ENCODE data around the gene CLASRP. TPM values are rescaled to one million over a fixed set of nuclear protein-coding genes. Genes with fewer than 3 reads are reported as not detected.

The CLASRP gene
- total RNA-seq, 1 donor from 2014 or later, result 81.5 TPM

DNA sequence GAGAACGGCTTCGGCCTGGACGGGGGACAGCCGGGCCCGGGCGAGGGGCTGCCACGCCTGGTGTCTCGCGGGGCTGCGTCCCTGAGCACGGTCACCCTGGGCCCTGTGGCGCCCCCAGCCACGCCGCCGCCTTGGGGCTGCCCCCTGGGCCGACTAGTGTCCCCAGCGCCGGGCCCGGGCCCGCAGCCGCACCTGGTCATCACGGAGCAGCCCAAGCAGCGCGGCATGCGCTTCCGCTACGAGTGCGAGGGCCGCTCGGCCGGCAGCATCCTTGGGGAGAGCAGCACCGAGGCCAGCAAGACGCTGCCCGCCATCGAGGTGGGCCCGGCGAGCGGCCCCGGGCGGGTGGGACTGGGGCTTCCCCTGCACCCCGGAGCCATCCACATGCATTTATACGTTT lies 26.9 kb upstream of the CLASRP start:
- Mint-ChIP-seq H3K36me3 (ENCODE audit: unreplicated experiment) (peaks cover 9% of the 10 kb centered on the region), H3K27ac (ENCODE audit: unreplicated experiment) (no peak overlapping the region), H3K4me3 (ENCODE audit: unreplicated experiment) (no peak overlapping the region), H3K27me3 (ENCODE audit: unreplicated experiment) (no peaks in the 10 kb centered on the region), H3K9me3 (ENCODE audit: unreplicated experiment) (no peaks in the 10 kb centered on the region), H3K4me1 (ENCODE audit: unreplicated experiment) (no peaks in the 10 kb centered on the region)
- no peak for TF ChIP-seq CTCF (IDR thresholded peaks at IDR 0.05)
- no peak for DNase-seq (ENCODE audit: extremely low spot score, unreplicated experiment)

GRCh38 chr19:45016388-45017314 lies 22.2 kb upstream of the CLASRP start:
- H3K27me3 Mint-ChIP-seq (ENCODE audit: unreplicated experiment), result no peaks in the 10 kb centered on the region
- no peak overlapping the region for H3K4me3 Mint-ChIP-seq (ENCODE audit: unreplicated experiment)
- peak; percentile 62 for TF ChIP-seq CTCF (IDR thresholded peaks at IDR 0.05)
- DNase-seq (ENCODE audit: extremely low spot score, unreplicated experiment), result peak; percentile 87
- H3K36me3 Mint-ChIP-seq (ENCODE audit: unreplicated experiment), result peaks cover 8% of the 10 kb centered on the region
- H3K9me3 Mint-ChIP-seq (ENCODE audit: unreplicated experiment), result no peaks in the 10 kb centered on the region
- no peak overlapping the region for H3K27ac Mint-ChIP-seq (ENCODE audit: unreplicated experiment)
- no peaks in the 10 kb centered on the region for H3K4me1 Mint-ChIP-seq (ENCODE audit: unreplicated experiment)

- no peak overlapping the region for H3K4me3 Mint-ChIP-seq (ENCODE audit: unreplicated experiment)
- no peaks in the 10 kb centered on the region for H3K36me3 Mint-ChIP-seq (ENCODE audit: unreplicated experiment)
- no peak for TF ChIP-seq CTCF (IDR thresholded peaks at IDR 0.05)
- no peaks in the 10 kb centered on the region for H3K9me3 Mint-ChIP-seq (ENCODE audit: unreplicated experiment)
- H3K27ac Mint-ChIP-seq (ENCODE audit: unreplicated experiment), result no peak overlapping the region
- no peaks in the 10 kb centered on the region for H3K27me3 Mint-ChIP-seq (ENCODE audit: unreplicated experiment)
- H3K4me1 Mint-ChIP-seq (ENCODE audit: unreplicated experiment), result no peaks in the 10 kb centered on the region
- no peak for DNase-seq (ENCODE audit: extremely low spot score, unreplicated experiment)
Measured at GRCh38 chr19:45019187-45019586, 19.7 kb upstream of the CLASRP start.

- Mint-ChIP-seq H3K27ac (ENCODE audit: unreplicated experiment) (no peak overlapping the region), H3K27me3 (ENCODE audit: unreplicated experiment) (no peaks in the 10 kb centered on the region), H3K4me1 (ENCODE audit: unreplicated experiment) (no peaks in the 10 kb centered on the region), H3K36me3 (ENCODE audit: unreplicated experiment) (peaks cover 1% of the 10 kb centered on the region), H3K4me3 (ENCODE audit: unreplicated experiment) (no peak overlapping the region), H3K9me3 (ENCODE audit: unreplicated experiment) (no peaks in the 10 kb centered on the region)
- no peak for TF ChIP-seq CTCF (IDR thresholded peaks at IDR 0.05)
- DNase-seq (ENCODE audit: extremely low spot score, unreplicated experiment), result no peak
Measured at GRCh38 chr19:45020071-45020470, 18.8 kb upstream of the CLASRP start.

- no peaks in the 10 kb centered on the region for H3K27me3 Mint-ChIP-seq (ENCODE audit: unreplicated experiment)
- peaks cover 1% of the 10 kb centered on the region for H3K36me3 Mint-ChIP-seq (ENCODE audit: unreplicated experiment)
- H3K27ac Mint-ChIP-seq (ENCODE audit: unreplicated experiment), result no peak overlapping the region
- no peaks in the 10 kb centered on the region for H3K9me3 Mint-ChIP-seq (ENCODE audit: unreplicated experiment)
- H3K4me3 Mint-ChIP-seq (ENCODE audit: unreplicated experiment), result no peak overlapping the region
- TF ChIP-seq CTCF (IDR thresholded peaks at IDR 0.05), result no peak
- no peak for DNase-seq (ENCODE audit: extremely low spot score, unreplicated experiment)
- H3K4me1 Mint-ChIP-seq (ENCODE audit: unreplicated experiment), result no peaks in the 10 kb centered on the region
Measured at GRCh38 chr19:45021971-45022370, 16.9 kb upstream of the CLASRP start.
